Stimulated activated CD8-positive, alpha-beta memory T cell treated with anti-CD3 and anti-CD28 coated beads, Interleukin-15, amount 100 ng/mL, for 48 hours (primary cell): ENCODE results near the gene RTBDN.

Experiments
- DNase-seq, 2 donors: peaks; one replicate each; pipeline ENCODE4 v3.0.0-alpha.2; 2020; ENCODE audit warnings: low read depth in 2 of 2

Gene RTBDN

DNA sequence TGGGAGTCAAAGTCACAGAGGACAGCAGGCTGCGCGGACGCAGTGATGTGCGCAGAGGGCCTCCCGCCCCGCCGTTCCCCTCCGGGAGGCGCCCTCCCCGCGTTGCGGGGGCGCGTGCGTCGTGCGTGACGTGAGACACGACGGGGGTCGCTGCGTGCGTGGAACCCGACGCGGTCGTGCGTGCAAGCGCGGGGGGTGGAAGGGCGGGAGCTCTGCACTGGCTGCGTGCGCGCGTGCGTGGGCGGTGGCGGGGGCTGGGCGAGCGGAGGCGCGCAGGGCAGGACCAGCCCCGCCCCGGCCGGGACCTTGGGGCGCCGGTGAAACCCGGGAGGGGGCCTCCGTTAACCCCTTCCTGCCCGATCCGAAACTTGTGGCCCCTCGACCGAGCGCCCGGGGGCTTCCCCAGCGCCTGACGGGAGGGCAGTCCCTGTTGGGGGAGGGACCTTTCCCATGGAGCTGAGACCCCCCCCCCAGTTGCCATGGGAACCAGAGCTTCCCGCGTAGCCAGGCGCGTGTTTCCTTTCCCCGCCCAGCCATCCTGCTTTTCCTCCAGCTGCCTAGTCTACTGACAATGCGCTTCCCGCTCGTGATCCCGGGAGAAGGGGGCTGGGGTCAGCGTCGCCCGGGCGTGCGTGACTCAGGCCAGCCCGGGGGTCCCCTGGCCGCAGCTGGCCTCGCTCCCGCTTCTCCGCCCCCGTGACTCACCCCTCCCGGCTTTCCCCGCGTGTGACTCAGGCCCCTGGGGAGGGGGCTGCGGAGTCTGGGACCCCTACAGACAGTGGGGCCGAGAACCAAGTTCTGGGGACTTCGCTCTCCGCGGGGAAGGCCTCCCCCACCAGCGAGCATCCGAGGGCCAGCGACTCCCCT, 51.7 kb downstream of the RTBDN start:
- DNase-seq: peak; percentile 87

DNA sequence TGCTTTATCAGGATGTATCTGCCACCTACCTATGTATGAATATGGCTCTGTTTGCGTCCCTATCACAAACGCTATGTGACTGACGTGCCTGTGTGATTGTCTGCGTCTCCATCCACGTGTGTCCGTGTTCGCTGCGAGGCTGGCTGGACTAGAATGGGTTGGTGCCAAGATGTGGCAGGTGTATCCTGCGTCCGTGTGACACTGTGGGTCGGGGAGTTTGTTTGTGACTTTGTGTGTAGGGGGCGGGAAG, 52.3 kb downstream of the RTBDN start:
- no peak for DNase-seq

DNA sequence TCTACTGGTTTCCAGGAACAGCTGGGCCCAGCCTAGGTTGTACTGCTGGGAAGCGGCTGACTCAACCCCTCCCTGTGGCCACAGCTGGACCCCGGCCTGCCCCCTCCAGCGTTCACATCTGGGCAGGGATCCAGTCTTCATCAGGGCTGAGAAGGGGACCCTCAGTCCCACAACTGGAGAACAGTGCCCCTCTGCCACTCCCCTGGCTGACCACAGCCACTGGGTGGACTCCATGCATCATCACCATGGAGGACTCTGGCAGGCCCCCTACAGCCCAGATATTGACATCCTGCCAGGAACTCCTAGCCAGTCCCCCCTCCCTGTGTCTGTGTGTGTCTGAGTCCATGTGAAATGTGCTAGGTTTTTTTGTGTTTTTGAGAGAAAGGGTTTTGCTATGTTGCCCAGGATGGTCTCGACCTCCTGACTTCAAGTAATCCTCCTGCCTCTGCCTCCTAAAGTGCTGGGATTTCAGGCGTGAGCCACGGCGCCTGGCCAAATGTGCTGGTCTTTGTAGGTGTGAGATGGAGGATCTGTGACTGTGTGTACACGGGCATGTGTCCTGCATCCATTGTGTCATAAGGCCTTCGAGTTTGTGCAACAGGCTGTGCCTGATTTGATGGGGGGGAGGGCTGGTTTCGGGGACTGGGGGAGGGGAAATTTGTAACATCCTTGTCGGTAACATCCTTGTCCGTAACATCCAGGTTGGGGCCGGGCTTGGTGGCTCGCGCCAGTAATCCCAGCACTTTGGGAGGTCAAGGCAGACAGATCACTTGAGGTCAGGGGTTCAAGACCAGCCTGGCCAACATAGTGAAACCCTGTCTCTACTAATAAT, 55.0 kb downstream of the RTBDN start:
- no peak for DNase-seq

DNA sequence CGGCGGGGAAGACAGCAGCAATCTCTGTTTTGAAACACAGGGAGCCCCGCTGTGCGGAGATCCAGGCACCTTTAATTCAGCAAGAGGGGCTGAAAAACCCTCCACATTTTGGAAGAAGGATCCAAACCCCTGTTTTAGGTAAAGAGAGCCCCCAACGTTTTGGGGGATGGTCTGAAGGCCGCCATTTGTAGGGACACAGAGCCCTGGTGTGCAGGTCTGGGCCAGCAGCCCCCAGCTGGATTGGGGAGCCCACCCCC, 55.5 kb downstream of the RTBDN start:
- no peak for DNase-seq

DNA sequence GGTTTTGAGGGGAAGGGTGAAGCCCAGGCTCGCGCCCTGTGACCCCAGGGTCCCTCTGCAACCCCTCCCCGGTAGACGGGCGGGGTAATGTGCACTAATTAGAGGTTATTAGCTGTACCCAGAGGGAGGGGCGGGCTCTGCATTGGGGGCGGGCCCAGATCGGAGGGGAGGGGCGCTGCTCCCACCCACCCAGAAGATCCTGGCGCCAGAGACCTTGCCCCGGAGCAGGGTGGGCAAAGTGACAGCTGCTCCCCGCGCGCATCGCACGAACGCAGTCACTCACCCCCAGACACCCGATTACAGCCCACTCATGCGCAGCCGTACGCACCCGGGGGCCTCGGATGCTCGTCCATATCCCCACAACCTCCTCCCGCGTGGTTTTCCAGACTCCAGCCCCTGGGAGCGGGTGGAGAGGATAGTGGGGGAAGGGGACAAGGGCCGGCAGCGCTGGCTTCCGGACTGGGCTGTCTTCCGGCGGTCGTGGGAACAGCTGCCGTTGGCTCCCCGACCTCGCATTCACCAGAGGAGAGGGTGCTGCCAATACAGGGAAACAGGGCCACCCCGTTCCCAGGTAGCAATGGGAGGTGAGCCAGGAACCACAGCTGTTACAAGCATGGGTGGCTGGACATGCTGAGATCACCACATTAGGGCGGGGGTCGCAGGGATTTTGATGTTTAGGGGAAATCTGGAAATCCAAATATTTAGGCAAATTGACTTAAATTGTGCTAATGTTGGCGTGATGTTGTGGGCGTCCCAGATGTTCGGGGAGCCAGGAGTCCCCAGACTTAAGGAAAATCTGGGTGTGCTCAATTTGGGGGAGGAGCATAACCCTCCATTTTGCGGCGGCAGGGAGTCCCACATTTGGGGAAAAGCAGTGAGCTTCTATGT, 56.1 kb downstream of the RTBDN start:
- no peak for DNase-seq

DNA sequence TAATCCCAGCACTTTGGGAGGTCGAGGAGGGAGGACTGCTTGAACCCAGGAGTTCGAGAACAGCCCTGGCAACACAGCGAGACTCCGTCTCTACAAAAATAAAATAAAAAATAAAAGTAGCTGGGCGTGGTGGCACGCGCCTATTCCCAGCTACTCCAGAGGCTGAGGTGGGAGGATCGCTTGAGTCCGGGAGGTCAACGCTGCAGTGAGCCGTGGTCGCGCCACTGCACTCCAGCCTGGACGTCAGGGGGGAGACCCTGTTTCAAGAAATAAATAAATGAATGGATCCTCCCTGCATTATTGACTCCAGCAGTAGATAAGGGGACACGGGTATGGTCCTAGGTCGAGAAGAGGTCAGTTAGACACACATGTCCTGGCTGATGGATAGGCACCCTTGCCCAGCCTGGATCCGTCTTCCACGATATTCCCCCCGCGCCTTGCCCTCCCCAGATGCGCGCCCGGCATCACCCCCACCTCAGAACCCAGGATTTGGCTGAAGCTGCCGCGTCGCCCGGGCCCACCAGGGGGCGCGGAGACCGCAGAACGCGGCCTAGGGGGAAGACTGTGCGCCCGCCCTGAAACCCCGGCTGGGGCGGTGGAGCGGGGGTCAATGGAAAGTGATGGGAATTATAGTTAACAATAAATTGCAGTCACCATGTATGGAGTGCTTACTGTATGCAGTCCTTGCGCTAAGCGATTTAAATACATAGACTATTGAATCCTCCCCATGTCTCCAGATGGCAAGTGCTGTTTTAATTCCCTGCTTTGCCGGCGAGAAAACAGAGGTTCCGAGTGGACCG, 57.0 kb downstream of the RTBDN start:
- peak; percentile 74 to 80 for DNase-seq
